Stimulated activated CD8-positive, alpha-beta memory T cell treated with anti-CD3 and anti-CD28 coated beads, Interleukin-12 subunit alpha, Interleukin-12 subunit beta, amount 100 ng/mL, for 1 hour (primary cell): ENCODE measurements around the gene MT1E.
"Not testable (repeated sequence)": the region's sequence is repeated elsewhere in the genome, so short reads cannot be mapped to it uniquely, and the experiment has no call there.

ENCODE experiments used
- DNase-seq: peaks from one replicate; pipeline ENCODE4 v3.0.0-alpha.2; 2020; ENCODE audit warnings: low read depth

MT1E gene

GRCh38 chr16:56672761-56673536, 47.4 kb downstream of the MT1E start:
- DNase-seq, result no peak

DNA sequence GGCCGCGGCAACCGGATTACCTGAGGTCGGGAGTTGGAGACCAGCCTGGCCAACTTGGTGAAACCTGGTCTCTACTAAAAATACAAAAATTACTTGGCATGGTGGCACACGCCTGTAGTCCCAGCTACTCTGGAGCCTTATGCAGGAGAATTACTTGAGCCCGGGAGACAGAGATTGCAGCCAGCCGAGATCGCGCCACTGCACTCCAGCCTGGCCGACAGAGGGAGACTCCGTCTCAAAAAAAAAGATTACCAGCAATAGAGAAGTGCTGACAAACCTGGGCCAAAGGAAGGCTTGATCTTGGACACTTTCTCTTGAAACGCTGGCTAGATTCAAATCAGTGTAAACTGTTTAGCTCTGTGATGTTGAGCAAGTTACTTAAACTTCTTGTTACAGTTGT, 48.3 kb downstream of the MT1E start:
- DNase-seq, result no peak

- DNase-seq, result not testable (repeated sequence)
Observed at GRCh38 chr16:56674570-56674969, 49.0 kb downstream of the MT1E start.

- DNase-seq, result no peak
Observed at GRCh38 chr16:56675685-56676210, 50.2 kb downstream of the MT1E start.
